IMR-90 (cell line): Measurements from ENCODE around the gene RPL10.

Source experiments
- BHLHE40 ChIP-seq: fragments of 150-350 bp; IDR thresholded peaks from 2 replicates; pipeline ENCODE4 v1.6.1; 2016; ENCODE audit warnings: mild to moderate bottlenecking, low read depth, low read length
- MAZ ChIP-seq: IDR thresholded peaks from 2 replicates; pipeline ENCODE4 v1.6.1; 2012; ENCODE audit warnings: low read depth, mild to moderate bottlenecking, low read length, improper control_type of control experiment, moderate library complexity, borderline replicate concordance
- MXI1 ChIP-seq: IDR thresholded peaks from 2 replicates; pipeline ENCODE4 v1.6.1; 2012; ENCODE audit warnings: low read depth, mild to moderate bottlenecking, low read length, moderate library complexity, borderline replicate concordance
- POLR2A ChIP-seq: IDR thresholded peaks from 2 replicates; pipeline ENCODE4 v1.6.1; 2012; ENCODE audit warnings: mild to moderate bottlenecking, low read depth, low read length
- RCOR1 ChIP-seq: IDR thresholded peaks from 2 replicates; pipeline ENCODE4 v1.6.1; 2012; ENCODE audit warnings: mild to moderate bottlenecking, low read length, improper control_type of control experiment; ENCODE audit not compliant: insufficient replicate concordance
- SMC3 ChIP-seq: fragments of 150-350 bp; IDR thresholded peaks from 2 replicates; pipeline ENCODE4 v1.6.1; 2016; ENCODE audit warnings: low read depth, mild to moderate bottlenecking, antibody characterized with exemption, low read length, moderate library complexity
- TF ChIP-seq, protein P1 (sequence below): conservative IDR thresholded peaks from 2 replicates; pipeline ENCODE4 v1.5.1; 2012; ENCODE audit warnings: mild to moderate bottlenecking, low read depth, low read length, improper control_type of control experiment

DNA sequence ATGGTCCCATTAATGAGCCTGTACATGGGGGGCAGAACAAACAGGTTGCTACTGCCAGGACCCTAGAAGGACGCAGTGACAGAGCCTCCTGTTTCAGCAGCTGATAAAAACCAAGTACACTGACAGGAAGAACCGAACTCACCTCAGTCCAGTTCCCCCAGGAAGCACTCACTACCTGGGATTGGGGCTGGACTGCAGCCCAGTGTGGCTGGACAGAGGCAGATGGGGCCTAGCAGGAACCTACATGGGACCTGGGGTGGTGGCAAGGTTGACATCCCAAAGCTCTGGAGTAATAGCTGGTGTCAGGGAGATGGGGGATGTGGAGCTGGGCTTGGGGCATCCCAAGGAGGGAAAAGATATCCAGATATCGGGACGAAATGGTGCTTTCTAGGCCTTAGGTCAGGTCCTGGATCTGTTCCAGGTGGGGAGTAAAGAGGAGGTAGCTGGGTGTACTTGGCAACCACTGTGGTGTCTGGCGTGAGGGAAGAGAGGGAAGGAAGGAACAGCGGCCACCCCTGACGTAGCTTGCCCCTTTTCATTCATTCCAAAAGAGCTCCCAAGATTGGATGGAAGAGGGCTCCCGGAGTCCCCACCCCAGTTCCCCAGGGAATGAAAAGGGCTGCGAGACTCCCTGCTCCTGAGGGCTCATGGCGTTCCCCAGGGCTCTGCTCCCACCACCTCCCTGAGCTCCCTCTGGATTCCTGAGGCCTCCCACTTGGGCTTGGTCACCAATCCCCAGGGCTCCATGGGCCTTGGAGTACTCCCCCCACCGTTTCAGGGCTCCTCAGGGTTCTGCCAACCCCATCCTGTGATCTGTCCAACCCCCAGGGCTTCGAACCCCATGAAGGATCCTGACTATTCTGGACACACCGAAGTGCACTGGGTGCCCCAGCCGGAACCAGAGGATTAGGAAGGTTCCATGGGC, 14.6 kb upstream of the RPL10 start:
- TF ChIP-seq, protein P1, sequence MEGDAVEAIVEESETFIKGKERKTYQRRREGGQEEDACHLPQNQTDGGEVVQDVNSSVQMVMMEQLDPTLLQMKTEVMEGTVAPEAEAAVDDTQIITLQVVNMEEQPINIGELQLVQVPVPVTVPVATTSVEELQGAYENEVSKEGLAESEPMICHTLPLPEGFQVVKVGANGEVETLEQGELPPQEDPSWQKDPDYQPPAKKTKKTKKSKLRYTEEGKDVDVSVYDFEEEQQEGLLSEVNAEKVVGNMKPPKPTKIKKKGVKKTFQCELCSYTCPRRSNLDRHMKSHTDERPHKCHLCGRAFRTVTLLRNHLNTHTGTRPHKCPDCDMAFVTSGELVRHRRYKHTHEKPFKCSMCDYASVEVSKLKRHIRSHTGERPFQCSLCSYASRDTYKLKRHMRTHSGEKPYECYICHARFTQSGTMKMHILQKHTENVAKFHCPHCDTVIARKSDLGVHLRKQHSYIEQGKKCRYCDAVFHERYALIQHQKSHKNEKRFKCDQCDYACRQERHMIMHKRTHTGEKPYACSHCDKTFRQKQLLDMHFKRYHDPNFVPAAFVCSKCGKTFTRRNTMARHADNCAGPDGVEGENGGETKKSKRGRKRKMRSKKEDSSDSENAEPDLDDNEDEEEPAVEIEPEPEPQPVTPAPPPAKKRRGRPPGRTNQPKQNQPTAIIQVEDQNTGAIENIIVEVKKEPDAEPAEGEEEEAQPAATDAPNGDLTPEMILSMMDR: no peak
- TF ChIP-seq POLR2A (no peak; the same call in 1 of the 2 replicates), MXI1 (no peak), RCOR1 (no peak), SMC3 (no peak), MAZ (no peak), BHLHE40 (no peak)
